HG02885 (cell line): ENCODE results near the gene PRRG1.
"Not testable (repeated sequence)": the region's sequence is repeated elsewhere in the genome, so short reads cannot be mapped to it uniquely, and the experiment has no call there.

Source experiments
- ATAC-seq: cut with Tn5 transposase; IDR thresholded peaks from one replicate; pipeline ENCODE4 v1.9.1; 2021; ENCODE audit warnings: mild to moderate bottlenecking; ENCODE audit not compliant: unreplicated experiment, poor library complexity

Gene PRRG1

DNA sequence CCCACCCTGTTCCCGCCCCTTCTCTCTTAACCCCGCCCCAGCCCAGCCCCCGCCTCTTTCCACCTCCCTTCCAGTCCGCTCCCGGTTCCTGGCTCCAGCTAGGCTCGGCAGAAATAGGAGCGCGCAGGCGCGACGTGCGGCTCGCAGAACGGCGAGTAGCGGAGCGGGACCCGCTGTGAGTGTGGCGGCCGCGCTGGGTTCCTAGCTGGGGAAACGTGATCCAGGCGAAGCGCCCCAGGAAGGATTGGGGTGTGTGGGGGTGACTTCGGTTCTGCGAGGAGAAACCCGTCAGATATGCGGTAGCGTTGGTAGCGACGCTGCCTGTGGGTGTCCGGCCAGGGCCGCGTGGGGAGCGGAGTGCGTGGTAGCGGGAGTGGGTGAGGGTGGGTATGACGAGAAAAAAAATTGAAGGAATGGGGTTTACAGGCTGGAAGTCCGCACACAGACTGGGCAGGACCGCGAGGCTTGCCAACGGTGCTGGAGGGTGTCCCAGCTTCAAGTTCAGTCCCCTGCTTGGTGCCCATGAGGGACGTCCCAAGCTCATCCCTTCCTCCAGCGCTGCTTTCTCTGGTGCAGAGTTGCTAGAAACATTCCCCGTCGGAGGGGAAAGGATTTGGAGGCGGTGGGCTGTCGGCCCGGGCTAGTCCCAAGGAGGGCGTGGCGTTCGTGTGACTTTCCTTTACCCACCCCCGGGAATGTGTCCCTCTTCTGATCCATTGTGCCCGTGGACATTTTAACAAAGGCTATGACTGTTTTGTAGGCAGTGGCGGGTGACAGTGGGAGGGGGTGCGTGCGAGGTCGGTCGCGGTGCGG, at the start of gene PRRG1:
Gene PRRG1, plus strand, starts transcription at position 144 of the 813 bp plus-strand sequence. CDS start 56,886 bp downstream, outside the sequence.
- no peak for ATAC-seq

DNA sequence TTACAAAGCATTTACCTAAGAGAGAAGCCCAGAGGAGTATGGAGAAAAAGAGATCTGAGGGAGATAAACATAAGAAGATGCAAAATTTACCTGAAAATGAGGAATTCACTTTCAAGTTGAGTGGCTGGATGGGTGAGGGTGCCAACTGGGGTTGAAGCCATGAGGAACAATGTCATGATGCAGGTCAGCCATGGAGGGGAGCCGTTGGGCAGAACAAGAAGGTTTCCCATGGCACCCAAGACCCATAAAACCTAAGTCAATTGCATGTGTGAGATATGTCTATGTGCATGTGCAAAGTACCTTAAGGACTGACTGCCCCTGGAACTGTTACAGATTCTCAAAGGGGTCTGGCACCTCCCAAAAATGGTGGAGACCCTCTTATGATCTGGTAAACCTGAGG, 46.6 kb upstream of the PRRG1 start:
- ATAC-seq: no peak

DNA sequence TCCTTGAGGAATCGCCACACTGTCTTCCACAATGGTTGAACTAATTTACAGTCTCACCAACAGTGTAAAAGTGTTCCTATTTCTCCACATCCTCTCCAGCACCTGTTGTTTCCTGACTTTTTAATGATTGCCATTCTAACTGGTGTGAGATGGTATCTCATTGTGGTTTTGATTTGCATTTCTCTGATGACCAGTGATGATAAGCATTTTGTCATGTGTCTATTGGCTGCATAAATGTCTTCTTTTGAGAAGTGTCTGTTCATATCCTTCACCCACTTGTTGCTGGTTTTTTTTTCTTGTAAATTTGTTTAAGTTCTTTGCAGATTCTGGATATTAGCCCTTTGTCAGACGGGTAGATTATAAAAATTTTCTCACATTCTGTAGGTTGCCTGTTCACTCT, 43.9 kb upstream of the PRRG1 start:
- not testable (repeated sequence) for ATAC-seq

DNA sequence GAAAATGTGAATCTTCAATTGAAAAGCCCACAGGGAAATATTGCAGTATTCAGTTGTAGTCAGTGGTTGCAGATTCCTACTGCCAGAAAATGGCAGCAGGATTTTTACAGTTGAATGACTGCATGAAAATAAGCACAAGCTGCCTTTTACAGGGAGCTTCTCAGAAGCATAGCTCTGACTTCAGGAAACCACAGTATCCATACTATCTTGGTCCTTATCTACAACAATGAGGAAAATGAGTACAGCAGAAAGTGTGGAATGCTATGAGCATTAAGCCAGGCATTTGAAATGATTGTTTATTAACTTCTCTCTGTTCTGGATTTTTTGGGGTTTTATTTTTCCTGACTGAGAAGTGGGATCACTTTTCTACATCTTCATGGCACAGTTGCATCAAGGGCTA, 34.6 kb upstream of the PRRG1 start:
- no peak for ATAC-seq

DNA sequence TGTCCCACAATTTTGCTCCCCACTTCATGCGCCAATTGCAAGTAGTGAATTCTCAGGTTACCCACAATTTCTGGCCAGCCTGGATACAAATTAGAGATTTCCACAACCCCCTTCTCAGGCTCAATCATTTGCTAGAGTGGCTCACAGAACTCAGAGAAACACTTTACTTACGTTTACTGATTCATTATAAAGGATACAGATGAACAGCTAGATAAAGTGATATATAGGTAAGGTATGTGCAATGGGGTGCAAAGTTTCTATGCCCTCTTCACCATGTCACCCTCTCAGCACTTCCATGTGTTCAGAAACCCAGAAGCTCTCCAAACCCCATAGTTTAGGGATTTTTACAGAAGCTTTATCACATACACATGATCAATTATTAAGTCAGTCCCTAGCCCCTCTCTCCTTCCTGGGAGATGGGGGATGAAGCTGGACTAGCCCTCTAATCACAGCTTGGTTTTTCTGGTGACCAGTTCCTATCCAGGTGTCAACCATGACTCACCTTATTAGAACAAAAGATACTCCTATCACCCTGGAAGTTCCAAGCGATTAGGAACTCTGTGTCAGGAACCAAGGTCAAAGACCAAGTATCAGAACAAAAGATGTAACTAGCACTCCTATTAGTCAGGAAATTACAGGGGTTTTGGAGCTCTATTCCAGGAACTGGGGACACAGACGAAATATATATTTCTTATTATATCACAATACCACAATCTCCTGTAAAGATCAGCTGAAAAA, 33.5 kb upstream of the PRRG1 start:
- ATAC-seq: no peak

DNA sequence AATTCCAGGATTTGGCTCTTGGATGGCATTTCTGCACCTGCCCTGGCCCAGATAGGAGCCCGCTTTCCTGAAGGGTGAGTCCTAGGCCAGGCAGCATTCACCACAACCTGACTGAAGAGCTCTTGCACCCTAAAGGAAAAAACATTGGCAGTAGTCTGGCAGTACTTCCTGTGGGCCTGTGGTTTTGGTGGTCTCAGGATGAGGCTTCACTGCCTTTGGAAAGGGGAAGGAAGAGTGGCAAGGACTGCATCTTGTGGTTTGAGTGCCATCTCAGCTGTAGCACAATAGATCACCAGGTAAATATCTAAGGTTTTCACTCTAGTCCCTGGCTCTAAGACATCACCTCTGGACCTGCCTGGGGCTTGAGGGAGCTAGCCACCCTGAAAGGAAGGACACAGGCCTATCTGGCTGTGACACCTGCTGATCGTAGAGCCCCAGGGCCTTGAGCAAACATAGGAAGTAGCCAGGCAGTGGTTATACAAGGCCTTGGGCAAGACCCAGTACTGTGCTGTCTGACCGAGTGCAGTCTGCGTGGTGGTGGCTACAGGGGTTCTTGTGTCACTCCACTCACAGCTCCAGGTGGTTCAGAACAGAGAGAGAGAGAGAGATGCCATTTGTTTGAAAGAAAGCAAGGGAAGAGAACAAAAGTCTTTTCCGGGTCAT, 28.5 kb upstream of the PRRG1 start:
- no peak for ATAC-seq

DNA sequence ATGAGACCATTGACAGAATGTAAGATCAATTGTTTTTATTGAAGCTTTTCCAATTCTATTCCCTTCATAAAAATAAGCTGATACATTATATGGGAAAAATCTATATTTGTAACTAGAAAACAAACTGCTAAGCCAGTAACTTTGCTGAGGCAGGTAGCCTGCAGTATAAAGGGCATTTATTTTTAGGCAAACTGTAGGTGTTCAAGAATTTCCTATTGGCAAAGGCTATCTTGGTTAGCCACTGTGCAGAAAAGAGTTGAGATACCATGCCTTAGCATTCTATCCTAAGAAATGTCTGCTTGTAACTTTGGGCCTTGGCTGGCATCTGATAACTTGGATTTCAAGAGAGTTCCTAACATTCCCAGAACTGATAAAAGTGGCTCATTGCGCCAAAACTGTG, 18.5 kb upstream of the PRRG1 start:
- ATAC-seq: no peak

DNA sequence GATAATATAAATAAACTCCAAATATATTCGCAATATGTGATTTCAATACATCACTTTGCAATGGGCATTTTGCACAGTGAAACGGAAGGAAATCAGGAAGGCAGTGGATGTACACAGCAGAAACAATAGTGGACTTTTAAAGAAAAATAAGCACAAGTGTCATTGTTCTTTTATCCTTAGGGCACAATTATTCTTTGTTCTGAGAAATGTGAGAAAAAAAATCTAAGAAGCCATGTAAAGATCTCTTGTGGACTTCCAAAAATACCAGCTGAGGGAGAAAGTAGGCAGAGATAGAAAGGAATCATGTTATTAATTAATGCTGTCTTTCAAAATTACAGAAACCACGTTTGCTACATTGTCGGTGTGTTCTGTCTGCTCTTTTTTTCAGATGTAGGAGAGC, 17.6 kb upstream of the PRRG1 start:
- ATAC-seq: no peak

DNA sequence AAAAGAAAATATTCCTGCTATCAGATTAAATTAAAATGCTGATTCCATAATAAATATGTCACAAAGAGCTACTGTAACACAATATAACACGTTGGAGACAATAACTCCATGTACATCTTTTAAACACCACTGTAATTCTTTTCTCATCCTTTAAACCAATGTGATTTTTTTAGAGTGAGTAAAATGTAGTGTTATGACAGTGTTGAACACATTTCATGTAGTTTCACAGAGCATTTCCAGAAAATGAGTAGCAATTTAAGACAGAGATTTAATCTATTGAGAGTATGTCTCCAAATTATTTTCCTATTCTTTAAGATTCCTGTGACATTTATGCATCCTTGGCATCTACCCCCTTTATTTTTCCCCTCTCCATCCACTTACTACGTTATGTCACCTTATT, 17.1 kb upstream of the PRRG1 start:
- no peak for ATAC-seq

DNA sequence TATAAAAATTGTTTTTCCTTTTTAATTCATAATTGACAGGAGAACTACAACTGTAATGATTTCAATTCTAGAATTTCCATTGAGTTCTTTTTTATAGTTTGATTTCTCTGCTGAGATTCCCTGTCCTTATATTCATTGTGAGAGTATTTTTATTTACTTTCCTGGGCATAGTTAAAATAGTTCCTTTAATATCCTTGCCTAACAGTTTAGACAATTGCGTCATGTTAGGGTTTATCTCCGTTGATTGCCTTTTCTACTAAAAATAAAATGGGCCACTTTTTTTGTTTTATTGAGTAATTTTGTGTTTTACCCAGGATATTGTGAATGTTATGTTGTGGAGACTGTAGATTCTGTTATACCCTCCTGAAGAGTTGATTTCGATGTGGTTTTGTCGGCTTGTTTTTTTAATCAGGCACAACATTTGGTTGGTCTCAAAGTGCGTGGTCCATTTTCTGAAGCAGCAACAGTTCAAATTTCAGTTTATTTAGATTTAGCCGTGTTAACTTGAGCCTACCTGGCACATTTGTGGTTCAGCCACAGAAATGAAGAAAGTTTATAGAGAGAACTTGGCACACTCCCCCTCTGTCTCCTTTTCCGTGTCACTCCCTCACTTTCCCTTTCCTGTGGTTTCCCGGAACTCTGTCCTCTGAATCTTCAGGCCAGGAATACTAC, 16.0 kb upstream of the PRRG1 start:
- ATAC-seq: no peak

DNA sequence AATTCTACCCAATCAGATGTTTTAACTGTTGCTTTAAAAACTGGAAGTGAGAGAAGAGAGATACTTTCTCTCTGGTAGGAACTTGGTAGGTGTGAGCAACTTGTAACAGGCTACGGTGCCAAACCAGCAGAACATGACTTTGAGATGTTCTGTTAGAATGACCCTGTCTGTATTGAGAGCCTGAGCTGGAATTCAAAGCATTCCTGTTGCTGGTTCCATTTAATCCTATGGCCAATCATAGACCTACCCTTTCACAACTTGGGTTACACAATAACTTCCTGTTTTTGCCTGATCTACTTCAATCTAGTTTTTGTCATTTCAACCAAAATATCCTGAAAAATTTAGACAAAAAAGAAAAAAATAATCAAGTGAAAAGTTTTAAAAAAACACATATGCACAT, 1.7 kb upstream of the PRRG1 start:
- no peak for ATAC-seq

DNA sequence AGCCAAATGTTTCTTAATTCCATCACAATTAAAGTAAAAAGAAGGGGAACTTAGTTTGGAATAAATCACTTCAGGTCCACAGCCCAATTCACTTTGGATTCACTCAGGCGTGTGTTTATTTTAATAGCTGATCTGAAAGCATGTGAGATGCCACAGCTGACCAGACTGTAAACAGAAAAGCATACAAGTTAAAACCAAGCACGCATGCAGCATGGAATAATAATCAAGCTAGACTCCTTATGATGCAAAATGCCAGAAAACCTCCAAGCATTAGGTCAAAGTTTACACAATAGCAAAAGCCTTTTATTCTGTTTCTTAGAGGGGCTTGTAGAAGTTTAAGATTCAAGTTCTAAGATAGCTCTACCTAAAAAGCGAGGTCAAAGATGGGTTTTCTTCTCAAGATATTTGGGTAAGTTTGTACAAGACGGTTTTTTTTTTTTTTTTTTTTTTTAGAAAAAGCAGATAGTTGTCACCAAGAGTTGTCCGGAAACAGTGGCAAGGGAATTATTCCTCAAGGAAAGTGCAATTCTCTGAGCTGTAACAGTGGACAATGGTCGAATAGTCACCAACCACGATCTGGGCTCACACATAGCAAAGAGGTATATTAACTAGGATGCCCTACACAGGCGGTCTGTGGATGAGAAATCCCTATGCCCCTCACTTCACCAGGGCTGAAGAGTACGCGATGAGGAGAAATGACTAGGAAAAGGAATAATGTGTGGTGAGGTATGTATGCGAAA, 763 bp upstream of the PRRG1 start:
- ATAC-seq: no peak

DNA sequence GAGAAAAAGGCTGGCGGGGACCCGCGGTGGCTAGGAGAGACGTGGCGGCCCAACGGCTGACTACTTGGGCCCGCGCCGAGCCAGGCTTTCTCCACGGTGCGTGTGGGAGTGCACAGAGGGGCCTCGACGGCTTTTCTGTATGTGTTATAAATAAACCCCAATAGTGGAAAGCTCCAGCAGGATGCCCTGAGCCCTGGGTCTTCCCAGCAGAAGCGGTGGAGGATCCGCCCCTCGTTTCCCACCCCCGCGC, 268 bp upstream of the PRRG1 start:
- no peak for ATAC-seq

DNA sequence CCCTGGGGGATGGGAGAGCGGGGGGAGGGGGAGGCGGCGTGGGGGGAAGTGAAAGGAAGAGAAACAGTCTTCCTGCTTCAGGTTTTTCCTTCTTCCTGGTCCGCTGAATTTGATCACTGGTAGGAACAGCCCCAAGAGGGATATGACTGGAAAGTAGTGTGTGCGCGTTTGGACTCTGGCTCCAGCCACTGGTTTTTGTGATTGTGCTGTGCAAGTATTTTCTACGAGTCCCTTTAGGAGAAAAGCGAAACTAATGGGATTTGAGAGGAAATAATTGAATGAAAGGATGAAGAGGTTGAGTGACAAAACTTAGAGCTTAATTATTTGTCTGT, 836 bp downstream of the PRRG1 start:
- ATAC-seq: no peak

DNA sequence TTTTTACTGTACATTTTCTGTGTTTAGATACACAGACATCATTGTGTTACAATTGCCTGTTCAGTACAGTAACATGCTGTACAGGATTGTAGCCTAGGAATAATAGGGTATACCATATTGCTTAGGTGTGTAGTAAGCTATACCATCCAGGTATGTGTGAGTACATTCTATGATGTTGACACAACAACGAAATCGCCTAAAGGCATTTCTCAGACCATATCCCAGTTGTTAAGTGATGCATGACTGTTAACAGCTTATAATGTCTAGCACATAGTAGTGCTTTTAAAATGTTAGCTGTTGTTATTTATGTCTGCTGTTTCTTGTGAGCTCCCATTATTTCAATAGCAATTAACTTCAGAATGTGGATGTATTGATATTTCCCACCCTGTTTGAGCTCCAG, 4.5 kb downstream of the PRRG1 start:
- no peak for ATAC-seq

DNA sequence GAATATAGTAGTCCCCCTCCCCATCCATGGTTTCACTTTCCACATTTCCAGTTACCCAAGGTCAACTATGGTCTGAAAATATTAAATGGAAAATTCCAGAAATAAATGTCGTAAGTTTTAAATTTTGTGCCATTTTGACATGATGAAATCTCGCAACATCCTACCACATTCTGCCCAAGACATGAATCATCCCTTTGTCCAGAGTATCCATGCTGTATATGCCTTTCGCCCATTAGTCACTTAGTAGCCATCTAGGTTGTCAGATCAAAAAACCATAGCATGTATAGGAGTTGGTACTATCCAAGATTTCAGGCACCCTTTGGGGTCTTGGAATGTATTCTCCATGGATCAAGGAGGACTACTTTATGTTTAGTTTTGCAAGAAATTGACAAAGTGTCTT, 8.3 kb downstream of the PRRG1 start:
- no peak for ATAC-seq

DNA sequence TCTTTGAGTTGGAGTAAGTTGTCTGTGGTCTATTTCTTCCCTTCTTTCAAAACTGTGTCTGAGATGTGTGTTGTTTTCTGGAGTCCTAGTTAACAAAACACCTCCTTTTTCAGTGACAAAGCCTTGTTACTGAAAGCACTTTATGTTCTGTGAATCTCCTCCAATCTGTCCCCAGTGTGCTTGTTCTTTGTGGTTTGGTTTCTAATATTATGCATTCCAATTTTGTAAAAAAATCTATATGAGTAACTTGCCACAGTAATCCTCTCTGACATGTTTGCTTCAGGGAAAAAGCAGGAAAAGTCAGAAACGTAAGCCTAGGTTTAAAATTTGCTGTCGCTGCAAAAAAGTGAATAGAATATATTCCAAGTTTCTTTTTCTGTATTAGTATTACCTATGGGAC, 12.4 kb downstream of the PRRG1 start:
- ATAC-seq: no peak

DNA sequence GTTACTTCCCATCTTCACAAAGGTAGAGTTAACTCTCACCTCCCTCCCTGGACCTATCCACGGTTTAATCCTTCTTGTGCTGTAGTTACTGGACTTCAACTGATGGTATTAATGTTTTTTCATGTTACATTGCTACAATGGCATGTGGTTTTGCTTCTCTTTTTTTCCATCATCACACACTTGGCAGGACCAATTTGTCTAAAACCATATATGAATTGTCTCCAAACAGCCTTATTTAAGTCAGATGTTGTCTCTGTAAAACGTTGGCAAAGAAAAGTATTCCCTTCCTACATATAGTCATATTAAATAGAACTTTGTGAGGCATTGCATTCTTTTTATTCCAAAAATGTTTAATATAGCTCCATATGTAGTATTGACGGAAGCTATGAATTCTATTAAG, 15.5 kb downstream of the PRRG1 start:
- no peak for ATAC-seq

DNA sequence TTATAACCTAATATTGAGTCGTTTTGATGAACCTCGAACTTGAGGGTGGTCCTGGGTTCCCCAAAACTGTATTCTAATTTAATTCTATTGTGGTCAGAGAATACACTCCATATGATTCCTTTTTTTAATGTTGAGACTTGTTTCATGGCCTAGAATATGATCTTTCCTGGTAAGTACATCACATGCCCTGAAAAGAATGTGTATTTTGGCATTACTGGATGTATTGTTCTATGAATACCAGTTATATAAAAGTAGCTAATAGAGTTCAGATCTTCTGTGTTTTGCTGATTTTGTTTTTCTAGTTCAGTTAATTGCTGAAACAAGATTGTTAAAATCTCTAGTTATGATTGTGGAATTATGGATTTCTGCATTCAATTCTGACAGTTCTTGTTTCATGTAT, 18.8 kb downstream of the PRRG1 start:
- no peak for ATAC-seq

DNA sequence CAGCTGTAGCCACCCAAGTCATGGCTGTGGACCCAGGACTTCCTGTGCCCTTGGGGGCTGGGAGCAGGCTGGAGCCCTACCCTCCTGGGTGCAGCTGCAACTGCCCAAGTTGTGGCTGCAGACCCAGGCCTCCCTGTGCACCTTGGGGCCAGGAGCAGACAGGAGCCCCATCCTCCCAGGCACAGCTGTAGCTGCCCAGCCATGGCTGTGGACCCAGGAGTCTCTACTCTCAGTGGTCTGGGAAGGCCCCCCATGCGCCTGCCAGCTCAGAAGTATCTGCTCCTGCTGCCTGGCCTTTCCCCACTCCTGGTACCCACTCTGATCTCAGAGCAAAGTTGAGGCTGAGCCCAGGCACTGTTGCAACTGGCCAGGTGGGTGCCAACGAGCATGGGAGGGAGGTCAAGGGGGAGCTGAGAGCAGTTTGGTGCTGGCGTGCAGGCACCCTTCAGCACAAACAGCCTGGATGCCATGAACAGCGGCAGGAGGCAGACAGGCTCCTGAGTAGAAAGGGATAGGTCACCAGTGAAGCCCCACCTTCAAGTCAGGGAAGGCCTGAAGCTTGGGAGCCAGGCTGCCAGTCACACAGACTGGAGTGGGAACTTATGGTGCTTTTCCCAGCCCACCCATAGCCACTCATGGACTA, 21.5 kb downstream of the PRRG1 start:
- ATAC-seq: no peak
